Forelimb muscle (tissue), 1 donor: Measurements from ENCODE around the gene CASP3. TPM values are rescaled to one million over a fixed set of nuclear protein-coding genes. Genes with fewer than 3 reads are reported as not detected.
"Not testable (repeated sequence)": the region's sequence is repeated elsewhere in the genome, so short reads cannot be mapped to it uniquely, and the experiment has no call there.

Experiments
- DNase-seq: peaks from one replicate; pipeline ENCODE4 v3.0.0-alpha.2; 2013; ENCODE audit warnings: low read depth
- polyA plus RNA-seq: library from polyadenylated mRNA; unstranded; fragments of 120-200 nt; gene quantifications from one replicate; pipeline ENCODE4 v1.2.1, GENCODE V29; 2013; ENCODE audit not compliant: insufficient read length

The CASP3 gene
- polyA plus RNA-seq, 1 donor, result 44.7 TPM

DNA sequence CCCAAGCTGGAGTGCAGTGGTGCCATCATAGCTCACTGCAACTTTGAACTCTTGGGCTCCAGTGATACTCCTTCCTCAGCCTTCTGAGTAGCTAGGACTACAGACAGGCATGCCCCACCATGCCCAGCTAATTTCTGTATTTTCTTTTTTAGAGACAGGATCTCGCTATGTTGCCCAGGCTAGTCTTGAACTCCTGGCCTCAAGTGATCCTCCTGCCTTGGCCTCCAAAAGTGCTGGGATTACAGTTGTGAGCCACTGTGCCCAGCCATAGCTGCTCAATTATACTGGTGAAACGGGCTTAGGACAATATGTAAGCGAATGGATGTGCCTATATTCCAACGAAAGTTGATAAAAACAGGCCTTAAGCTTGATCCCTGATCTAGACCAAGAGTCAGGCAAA is 13.1 kb downstream of the CASP3 start:
- no peak for DNase-seq

DNA sequence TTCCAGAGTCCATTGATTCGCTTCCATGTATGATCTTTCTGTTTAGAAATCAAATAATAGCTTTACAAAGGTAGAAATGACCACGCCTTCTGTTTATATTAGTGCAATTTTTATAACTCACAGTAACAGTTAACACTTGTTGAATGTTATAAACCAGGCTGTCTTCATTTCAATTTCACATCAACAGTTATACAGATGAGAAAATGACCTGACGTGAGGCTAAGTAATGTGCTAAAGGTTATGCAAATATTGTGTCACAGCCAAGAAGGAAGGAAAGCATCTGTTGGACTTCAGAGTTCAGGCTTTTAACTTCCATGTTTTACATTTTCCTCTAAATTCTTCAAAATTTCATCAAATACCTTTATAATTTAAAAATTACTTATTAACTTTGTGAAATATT is 13.9 kb downstream of the CASP3 start:
- no peak for DNase-seq

DNA sequence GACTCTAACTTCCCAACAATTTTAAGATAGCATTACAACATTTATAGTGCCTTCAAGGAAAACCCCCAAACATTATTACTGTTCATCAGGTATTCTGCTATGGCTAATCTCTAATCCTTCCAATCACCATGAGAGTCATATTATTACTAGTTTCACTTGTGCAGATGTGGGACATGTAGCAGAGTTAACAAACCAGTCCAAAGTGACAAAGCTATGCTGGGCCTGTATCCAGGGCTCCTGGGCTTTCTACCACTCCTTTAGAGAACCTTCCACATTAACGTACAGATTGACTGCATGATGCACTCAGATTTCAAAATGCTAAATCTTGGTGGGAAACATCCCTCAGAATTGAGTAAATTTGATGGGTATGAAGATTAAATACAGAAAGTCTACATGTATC is 16.4 kb downstream of the CASP3 start:
- DNase-seq, result no peak

DNA sequence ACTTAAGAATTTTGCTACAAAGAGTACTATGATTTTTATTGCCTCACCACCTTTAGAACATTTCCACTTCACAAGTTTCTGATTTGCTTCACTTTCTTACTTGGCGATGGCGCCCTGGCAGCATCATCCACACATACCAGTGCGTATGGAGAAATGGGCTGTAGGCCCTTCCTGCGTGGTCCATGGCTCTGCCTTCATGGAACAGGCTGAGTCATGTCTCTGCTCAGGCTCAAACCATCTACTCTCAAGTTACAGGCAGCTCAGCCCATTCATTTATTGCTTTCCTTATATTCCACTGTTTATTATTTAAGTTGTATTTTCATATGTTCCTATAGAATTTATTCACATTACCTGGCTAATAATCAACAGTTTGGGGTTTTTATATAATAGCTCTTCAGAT is 21.1 kb downstream of the CASP3 start:
- no peak for DNase-seq

DNA sequence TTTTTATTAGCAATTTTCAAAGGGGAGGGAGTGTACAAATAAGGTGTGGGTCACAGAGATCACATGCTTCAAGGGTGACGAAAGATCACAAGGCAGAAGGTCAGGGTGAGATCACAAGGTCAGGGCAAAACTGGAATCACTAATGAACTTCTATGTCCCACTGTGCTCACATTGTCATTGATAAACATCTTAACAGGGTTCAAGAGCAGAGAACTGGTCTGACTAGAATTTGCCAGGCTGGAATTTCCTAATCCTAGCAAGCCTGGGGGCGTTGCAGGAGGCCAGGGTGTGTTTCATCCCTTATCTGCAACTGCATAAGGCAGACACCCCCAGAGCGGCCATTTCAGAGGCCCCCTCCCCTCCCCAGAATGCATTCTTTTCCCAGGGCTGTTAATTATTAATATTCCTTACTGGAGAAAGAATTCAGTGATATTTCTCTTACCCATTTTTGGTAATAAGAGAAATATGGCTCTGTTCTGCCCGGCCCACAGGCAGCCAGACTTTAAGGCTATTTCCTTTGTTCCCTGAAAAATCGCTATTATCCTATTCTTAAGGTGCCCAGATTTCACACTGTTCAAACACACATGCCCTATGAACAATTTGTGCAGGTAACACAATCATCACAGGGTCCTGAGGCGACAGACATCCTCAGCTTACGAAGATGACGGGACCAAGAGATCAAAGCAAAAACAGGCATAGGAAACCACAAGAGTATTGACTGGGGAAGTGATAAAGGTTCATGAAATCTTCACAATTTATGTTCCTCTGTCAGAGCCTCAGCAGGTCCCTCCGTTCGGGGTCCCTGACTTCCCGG is 23.3 kb downstream of the CASP3 start:
- not testable (repeated sequence) for DNase-seq

DNA sequence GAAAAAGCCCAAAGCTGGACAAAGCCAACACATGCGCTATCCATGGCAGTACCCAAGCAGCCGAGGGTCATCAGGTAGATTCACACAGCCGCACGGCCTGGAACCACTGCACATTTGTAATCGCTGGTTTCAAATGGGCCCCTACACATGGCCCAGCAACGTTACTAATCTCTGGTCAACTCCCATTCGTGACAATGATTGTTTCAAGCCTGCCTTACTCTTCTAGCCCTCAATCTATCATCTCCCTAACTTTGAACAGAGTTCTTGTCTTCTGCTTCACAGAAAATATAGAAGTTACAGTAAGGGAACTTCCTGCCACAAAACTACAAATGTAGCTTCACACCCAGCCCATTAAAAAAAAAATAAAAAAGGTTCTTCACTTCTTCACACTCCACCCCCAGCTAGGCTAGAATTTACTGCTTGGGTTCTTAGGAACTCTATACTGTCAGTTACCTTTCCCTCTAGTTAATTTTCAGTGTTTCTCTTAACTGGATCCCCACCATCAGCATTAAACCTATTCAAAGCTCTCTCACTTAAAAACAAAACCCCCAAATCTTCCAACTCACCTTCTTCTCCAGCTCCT is 24.2 kb downstream of the CASP3 start:
- no peak for DNase-seq

DNA sequence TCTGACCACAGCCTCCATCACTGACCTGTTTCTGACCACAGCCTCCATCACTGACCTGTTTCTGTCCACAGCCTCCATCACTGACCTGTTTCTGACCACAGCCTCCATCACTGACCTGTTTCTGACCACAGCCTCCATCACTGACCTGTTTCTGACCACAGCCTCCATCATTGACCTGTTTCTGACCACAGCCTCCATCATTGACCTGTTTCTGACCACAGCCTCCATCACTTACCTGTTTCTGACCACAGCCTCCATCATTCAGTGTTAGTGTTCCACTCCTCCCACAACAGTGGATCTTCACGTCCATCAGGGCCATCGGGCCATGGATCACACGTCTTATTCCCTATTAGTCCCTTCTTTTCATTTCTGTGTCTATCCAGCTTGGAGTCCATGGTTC is 24.7 kb downstream of the CASP3 start:
- DNase-seq, result not testable (repeated sequence)

DNA sequence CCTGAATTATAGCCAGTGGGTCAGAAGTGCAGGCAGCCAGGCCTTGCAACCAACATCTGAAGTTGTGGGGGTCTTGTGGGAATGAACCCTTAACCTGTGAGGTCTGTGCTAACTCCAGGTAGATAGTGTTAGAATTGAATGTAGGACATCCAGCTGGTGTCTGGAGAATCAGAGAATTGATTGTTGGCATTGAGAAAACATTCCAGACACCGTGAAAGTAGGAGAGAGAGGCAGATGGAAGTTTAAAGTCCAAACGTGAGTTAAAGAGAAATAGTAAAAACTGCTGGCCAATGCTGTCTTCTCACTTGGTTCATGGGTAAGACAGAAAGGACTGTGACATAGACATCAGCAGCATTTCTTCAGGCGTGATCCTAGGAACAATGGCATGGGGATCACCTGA is 27.7 kb downstream of the CASP3 start:
- no peak for DNase-seq

DNA sequence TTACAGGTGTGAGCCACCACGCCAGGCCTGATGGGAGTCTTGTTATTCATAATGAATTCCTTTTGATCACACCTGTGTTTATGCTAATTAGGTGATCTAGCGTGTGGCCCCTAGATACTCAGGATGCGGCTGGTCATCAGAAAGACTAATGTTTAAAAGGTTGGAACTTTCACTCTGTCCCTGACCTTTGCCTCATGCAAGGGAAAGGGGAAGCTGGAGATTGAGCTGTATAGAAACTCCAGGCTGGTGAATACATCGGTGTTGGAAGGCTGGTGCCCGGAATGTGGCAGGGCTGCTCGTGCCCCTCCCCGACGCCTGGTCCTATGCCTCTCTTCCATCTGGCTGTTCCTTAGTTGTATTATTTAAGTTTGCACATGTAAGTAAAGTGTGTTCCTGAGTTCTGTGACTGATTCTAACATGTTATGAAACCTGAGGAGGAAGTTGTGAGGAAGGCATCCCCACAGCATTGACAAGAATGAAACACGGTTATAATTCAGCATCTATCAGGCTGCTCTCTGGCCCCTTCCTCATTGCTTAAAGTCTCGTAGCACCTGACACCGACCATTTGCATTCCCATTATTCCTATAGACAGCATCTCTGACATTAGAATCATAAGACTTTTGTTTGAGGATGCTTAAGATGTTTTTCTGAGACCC is 28.9 kb downstream of the CASP3 start:
- DNase-seq, result no peak

DNA sequence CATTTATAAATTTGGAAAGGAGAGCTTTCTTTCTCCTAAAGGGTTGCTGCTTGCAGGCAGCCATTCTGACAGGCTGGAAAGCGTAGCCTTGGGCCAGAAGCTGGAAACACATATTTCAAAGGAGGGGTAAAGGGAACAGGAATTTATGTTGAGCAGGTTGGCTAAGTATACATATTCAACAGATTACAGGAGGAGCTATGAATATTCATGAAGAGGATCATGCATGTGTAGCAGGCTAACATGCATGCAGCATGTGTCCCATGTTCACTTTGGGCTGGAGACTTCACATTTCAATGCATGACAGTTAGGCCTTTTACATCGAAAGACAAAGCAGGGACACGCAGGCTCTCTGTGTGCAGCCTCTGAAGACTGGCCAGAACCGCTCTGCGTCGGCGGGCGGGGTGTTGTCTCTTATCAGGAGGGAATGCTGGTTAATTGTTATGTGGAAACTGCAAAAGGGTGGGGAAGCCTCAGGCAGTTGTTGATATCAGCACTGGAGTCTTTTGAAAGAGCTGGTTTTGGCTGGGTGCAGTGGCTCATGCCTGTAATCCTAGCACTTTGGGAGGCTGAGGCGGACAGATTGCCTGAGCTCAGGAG is 31.5 kb downstream of the CASP3 start:
- no peak for DNase-seq

DNA sequence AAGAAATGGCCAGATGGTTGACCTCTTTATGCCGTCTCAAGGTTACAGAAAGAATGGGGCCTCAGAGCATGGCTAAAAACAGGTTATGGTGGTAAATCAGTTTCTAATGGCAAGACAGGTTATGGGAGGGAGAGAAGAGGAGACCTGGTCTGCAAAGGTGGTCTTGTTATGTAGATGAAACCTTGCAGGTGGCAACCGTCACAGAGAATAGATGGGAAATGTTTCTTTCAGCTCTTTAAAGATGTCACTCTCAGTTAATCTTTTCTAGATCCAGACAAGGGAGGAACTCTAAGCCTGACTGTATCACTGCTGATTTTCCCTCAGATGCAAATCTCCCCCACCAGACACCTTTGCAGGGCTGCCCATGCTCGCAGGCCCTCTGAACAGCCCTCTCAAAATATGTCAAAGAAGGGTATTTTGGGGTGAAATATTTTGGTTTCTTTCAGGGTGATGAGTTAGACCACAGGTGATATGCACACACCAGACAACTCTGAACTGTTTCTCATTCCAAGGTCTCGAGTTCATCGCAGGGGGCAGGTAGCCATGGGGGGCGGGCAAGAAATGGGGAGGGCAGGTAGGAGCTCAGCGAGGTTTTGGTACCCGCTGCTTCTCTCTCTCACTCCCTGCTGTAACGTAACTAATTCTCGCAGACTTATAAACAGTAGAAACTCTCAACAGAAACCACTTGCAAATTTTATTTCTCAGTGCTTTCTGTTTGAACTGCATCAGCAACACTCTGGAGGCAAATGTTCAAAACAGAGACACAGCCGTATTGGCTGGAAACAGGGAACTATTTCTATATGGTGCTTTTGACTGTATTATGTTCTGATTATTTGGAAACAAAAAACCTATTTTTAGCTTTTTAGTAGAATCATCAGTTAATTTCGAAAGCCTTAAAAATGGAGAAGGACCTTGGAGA is 32.4 kb downstream of the CASP3 start:
- DNase-seq, result no peak

DNA sequence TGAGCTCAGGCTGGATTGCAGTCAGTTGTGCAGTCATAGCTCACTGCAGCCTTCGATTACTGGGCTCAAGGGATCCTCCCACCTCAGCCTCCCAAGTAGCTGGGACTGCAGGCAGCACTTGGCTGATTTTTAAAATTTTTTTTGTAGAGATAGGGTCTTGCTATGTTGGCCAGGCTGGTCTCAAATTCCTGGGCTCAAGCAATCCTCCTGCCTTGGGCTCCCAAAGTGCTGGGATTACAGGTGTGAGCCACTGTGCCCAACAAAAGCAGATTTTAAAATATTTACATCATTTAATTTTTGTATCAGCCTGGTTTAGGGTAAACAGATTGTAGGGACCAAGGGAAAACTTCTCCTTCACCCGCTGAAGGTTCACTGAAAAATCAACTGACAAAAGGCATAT is 33.1 kb downstream of the CASP3 start:
- DNase-seq, result not testable (repeated sequence)

DNA sequence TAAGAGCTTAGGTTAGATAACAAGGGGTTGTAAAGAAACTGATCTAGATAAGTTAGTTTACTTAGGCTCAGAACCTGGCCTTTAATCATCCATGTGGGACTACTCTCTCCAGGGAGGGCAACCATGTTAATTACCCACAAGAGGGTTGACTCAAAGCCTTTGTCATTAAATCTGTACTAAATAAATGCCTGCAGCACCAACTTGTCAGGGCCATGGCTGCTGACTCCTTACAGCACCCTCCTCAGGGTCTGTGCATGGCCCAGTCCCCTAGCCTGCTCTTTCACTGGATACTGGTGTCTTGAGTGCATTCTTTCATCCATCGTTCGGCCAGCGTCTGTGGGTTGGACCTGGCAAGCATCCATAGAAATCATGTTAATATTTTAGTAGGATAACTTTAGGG is 34.7 kb downstream of the CASP3 start:
- DNase-seq, result no peak

DNA sequence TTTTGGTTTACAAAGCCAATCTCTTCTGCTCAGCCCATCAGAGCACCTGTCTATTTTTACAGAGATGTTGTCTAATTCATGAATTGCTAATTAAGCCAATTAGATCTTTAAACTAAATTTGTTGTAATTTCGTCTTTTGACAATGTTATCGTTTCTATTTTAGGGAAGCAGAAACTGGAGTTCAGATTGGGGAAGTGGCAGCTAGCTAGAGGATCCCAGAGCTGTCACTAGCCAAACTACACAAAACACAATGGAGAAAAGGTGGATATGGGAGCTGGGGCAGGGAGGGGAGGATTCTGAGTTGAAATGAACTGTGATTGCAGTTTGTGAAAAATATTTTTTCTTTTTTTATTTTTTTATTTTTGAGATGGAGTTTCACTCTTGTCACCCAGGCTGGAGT is 35.8 kb downstream of the CASP3 start:
- DNase-seq, result no peak

DNA sequence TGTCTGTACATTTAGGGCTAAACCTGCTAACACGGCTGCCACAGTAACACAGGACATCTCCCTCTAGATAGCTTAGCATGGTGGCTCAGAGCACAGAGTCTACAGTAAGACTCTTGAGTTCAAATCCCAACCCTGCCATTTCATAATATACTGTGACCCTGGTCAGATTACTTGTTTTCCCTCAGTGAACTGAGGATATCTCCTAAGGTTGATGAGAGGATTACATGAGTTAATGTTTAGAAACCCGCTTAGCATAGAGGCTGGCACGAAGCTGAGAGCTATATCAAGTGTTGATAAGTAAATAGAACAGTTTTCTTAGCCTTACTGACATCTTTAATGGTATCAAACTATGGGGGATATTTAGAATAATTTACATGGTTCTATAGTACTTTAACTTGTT is 37.2 kb downstream of the CASP3 start:
- DNase-seq, result no peak

DNA sequence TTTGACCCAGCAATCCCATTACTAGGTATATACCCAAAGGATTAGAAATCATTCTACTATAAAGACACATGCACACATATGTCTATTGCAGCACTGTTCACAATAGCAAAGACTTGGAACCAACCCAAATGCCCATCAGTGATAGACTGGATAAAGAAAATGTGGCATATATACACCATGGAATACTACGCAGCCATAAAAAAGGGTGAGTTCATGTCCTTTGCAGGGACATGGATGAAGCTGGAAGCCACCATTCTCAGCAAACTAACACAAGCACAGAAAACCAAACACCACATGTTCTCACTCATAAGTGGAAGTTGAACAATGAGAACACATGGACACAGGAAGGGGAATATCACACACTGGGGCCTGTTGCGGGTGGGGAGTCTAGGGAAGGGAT is 41.8 kb downstream of the CASP3 start:
- not testable (repeated sequence) for DNase-seq

DNA sequence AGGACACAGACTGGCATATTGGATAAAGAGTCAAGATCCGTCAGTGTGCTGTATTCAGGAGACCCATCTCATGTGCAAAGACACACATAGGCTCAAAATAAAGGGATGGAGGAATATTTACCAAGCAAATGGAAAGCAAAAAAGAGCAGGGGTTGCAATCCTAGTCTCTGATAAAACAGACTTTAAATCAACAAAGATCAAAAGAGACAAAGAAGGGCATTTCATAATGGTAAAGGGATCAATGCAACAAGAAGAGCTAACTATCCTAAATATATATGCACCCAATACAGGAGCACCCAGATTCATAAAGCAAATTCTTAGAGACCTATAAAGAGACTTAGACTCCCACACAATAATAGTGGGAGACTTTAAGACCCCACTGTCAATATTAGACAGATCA is 46.4 kb downstream of the CASP3 start:
- not testable (repeated sequence) for DNase-seq

DNA sequence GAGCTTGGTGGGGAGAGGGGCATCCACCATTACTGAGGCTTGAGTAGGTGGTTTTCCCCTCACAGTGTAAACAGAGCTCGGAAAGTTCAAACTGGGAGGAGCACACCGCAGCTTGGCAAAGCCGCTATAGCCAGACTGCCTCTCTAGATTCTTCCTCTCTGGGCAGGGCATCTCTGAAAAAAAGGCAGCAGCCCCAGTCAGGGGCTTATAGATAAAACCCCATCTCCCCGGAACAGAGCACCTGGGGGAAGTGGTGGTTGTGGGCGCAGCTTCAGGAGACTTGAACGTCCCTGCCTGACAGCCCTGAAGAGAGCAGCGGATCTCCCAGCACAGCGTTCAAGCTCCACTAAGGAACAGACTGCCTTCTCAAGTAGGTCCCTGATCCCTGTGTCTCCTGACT is 48.3 kb downstream of the CASP3 start:
- not testable (repeated sequence) for DNase-seq

DNA sequence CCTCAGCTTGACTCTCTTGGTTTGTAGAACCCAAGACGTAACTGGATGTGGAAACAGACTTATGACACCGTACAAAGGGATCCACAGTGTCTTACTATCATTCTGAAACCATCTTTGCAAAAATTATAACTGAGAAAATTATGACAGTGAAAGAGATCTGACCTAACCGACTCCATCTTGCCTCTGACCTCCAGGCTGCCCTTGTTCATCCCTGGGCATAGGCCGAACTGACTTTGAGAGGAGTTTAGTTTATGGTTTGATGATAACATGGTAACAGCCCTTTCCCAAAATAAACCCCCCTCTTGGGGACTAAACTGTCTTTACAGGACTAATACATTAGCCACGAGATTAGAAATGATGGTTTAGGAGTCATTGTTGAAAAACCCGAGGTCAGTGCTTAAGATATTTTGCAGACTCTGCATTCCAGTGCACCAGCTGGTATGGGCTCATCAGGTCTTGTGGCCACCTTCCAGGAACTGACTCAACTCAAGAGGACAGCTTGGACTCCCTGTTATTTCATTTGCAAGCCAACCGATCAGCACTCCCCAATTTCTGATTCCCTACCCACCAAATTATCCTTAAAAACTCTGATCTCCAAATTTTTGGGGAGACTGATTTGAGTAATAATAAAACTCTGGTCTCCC is 49.6 kb downstream of the CASP3 start:
- no peak for DNase-seq

DNA sequence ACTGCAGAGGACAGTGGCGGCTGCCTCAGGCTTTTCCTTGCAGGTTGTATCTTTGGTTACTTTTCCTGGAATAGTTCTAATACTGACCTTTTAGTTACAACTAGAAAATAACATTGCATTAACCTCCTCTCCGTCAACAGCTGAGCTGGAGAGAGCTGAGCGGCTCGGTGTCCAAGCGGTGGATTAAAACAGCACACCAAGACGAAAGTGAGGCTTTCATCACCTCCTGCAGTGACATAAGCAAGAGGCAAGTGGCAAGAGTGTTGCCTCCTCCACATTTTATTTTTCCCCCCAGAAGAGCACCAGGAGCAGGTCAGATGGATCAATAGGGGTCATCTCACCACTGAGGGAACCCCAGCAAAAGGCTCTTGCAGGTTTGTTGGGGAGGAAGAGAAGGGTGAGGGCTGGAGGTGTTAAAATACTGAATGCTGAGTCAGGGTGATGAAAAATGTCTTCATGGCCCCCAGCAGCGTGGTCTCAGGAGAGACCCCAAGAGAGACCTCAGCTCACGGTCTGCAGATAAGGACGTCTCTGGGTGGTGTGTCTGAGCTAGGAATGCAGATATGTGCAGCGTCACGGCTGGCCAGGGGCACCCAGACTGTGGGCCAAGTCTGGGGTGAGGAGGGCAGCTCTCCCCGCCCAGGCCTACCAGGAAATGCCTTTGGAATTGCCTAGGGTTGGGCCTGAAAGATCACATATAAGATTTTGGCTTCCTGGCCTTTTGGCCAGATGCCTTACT is 50.3 kb downstream of the CASP3 start:
- no peak for DNase-seq
